Stimulated activated CD8-positive, alpha-beta memory T cell treated with anti-CD3 and anti-CD28 coated beads, Interleukin-15, amount 100 ng/mL, for 24 hours (primary cell): Measurements from ENCODE around the gene SLC41A1.

Source experiments
- DNase-seq: peaks from one replicate; pipeline ENCODE4 v3.0.0-alpha.2; 2020; ENCODE audit warnings: low read depth

The SLC41A1 gene

DNA sequence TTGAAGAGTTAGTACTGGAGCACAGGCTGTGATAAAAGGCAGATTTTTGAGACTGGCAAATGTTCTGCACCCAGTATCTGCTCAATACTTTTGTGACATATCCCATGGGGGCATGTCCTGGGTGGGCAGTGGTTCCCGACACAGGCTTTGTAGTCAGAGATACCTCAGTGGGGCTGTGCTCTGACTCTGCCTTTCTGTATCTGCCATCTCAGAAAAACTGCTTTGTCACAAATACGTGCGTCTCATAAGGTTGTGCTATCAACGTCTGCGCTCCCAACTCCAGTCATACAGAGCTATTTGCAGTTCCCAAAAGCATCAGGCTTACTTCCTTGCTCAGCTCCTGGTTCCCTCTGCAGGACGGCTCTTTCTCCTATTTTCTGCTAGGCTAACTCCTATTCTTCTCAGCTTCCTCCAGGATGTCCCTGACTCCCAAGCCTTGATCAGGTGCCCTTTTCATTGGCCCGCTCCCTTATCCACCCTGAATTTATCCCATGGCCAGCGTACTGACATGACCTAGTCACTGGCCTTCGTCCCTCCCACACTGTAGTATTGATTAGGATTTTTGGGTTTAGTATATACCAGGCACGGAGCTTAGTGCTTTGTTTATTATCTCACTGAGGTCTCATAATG is 25.6 kb downstream of the SLC41A1 start:
- DNase-seq = no peak

DNA sequence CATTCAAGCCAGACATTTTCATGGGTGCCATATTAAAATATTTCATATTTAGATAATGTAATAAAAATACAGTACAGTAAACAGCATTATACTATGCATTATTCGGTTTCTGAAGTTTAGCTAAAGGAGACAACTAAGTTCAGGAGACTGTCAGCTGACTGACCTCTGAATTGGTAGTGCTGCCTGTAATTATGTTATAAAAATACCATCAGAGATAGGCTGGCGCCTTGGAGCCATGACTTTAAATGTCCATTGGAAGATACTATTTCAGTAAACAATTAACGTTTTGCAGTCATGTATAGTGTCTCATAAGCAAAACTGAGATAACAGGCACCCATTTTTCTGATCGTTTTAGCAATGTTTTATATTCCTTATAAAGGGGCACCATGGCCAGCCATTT is 26.4 kb downstream of the SLC41A1 start:
- no peak for DNase-seq

DNA sequence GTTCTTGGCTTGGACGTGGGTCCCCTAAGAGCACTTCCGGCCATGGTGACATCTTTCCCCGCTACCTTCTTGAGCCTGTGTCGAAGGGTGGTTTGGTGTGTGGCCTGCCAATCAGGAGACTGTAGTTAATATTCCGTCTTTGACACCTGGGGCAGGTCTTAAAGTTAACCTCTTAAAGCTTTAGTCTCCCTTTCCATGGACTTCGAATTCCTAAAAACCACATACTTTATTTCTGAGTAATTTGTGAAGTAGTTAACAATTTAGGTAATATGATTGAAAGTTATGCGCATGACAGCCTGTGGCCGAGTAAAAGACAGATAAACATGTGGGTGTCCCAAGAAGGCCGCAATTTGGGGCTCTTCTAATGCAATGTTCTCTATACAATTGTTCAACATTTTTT is 27.6 kb downstream of the SLC41A1 start:
- DNase-seq = no peak

DNA sequence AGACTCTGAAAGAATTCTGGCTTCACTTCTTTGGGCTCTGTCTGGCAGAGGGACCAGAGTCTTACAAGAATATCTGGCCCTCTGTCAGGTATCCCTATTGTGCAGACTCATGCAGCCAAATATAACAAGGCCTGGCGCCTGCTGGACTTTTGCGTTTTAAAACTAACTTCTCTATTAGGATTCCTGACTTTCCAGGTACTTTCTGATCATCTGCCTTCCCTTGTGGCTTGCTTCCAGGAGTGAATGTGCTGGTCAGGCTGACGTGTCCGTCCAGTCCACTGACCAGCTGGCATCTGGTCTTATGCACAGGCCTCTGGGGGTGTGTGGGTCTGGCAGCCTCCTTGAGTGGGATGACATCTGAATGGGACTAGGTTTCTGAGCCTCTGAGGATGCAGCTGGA is 29.1 kb downstream of the SLC41A1 start:
- no peak for DNase-seq

DNA sequence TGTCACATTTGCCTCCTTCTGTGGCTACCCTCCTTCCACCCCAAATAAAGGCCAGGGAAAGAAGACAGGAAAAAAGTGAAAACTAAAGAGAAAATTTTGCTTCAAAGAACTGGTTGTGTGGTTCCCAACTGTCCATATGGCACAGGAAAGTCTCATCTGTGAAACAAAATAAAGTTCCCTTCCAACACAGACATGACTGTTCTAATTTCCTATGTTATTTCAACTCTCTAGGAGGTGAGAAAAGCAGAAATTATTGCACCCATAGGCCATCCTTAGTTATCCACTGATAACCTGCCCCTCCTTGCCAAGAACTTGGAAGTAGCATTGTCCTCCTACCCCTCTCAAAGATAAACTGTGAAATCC is 29.6 kb downstream of the SLC41A1 start:
- no peak for DNase-seq

DNA sequence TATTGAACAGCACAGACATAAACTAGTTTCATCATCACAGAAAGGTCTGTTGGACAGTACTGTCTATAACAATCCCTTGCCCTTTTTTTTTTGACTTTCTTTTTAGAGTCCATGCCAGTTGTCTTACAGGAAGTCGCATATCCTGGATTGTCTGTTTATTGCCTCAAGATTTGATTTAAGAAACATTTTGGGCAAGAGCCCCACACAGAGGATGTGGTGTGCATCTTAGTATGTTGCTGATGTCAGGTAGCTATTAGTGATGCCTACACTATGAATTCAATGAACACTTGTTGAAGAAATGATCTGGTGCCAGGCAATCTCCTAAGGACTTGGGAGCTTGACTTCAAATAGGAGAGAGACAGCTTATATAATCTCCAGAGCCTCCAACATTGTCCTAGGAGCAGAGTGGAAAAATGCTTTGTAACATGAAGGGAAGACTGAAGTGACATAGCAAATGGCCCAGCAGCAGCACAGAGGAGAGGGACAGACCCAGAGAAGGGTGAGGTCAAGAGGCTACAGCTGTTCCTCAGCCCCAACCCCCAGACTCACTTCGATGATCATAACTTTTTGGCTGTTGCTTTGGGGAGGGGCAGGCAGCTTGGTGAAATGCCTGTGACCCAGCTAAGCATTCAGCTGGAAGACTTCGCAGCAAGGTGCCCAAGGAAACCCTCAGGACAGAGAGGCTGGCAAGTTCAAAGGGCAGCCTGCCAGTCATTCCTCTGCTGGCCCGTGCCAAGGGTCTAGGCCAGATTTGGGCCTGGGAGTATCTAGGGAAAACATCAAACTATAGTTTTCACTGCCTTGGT is 30.2 kb downstream of the SLC41A1 start:
- DNase-seq = no peak

DNA sequence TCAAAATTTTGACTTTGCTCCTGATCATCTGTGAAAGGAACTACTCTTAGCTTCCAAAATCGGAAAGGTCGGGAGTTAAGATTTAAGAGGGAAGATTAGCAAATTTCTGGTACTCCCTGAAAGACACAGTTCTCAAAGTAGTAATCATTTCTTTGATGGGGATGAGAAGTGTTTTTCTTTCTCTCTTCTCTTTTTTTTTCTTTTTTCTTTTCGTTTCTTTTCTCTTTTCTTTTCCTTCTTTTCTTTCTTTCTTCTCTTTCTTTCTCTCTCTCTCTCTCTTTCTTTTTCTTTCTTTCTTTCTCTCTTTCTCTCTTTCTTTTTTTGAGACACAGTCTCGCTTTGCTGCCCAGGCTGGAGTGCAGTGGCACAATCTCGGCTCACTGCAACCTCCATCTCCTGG is 32.7 kb downstream of the SLC41A1 start:
- no peak for DNase-seq

DNA sequence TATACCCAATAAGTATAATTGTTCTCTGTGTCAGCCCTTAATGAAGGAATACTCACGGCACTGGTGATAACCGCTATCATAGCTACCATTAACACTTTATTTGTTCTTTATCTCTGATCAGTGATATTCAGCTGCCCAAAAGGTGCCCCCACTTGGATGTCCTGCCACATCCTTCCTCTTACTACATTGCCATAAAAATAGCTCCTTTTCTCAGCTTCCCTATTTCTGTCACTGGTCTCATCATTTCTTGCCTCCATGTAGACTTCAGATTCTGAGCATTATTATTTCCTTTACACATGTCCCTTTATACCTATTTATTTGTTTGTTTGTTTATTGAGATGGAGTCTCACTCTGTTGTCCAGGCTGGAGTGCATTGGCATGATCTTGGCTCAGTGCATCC is 35.0 kb downstream of the SLC41A1 start:
- no peak for DNase-seq

DNA sequence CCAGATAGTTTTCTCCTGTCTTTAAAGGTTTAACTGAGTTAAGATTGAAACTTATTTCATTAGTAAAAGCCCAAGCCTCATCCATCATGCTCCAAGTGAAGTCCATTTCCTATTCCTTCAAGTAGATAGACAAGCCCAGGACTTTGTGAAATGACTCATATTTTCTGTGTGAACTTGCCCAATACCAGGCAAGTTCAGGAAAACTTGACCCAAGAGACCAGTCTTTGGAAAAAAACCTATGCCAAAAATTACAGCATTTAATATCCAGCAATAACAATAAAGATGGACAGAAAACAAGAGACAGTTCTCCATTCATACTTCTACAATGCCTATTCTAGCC is 37.3 kb downstream of the SLC41A1 start:
- no peak for DNase-seq

DNA sequence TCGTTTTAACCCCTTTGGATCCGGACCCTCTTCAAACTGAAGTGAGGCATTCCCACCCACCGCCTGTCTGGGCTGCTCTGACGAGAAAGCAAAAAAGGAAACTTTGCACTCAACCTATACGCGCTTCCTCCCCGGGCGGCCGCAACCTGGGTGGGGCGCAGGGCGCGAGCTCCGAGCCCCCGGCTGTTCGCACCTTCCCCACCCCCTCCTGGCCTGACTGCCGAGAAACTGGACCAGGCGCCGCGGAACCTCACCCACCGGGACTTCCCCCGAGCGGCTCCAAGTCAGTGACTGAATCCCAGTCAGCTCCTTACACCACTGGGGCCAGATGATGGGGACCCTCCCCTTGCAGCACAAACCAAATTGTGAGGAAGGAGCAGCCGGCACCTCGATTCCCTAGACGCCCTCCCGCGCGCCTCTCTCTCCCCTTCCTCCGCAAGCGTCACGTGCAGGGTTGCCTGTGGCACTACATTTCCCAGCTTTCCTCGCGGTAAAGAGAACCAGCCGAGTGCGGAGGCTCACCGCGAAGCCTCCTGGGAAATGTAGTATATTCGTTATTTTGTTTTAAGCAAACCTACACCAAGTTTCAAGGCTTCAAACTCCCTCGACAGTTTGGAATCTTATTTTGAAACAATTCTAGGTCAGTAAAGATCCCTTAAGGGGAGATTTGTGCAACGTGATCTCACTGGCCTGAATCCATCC is 37.8 kb downstream of the SLC41A1 start, which contains the start of gene RAB29:
Gene RAB29 (minus strand): TSS at position 468 of the 702 bp plus-strand sequence. CDS start 526 bp downstream, outside the sequence.
- peak; percentile 56 for DNase-seq

DNA sequence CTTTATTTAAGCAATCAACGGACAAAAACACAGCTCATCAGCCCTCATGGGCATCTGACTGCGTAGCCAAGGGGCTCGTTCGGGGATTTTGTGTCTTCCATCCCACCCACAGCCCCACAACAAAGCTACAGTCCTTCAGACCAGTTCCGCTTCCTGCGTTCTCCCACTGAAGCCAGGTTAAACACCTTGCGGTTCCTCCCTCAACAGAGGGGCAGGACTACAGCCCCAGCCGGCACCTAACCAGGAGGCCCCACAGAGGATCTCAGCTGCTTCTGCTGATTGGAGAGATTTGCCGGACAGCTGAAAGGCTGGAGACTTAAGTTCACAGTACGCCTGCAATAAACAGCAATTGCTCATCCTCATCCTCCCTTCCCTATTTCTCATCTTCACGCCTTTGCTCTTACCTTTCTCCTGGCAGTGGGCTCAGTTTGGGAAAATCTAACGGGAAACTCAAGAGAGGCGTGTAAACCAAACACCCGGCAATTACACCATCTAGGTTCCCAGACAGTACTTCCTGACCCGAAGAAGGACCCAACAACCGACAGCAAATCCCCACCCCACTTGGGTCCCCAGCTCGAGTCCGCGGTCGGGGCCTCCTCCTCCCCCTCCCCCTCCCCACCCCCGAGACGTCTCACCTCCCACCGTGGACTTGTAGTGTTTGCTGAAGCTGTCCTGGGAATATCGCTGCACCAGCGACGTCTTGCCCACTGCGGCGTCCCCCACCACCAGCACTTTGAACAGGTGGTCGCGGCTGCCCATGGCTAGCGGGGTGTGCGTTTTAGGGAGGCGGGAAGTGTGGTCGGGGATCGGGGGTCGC is 38.6 kb downstream of the SLC41A1 start:
- DNase-seq = no peak

DNA sequence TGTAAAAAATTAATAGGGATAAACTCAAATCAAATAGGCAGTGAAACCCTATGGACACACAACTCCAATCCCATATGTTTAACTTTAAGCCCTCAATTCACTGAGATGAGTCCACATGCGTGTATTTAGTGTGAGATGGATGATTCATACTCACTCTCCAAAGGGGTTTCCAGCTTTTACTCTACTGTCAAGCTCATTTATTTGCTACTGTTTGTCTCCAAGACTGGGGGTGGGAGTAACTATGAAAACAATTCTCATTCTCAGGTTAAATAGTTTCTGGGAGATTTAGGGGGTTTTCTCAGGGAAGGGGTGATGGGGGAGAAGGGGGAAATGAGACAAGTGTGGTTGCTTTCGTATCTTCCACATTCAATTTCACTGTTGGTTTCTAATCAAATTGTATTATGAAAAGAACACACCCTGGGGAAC is 40.4 kb downstream of the SLC41A1 start:
- no peak for DNase-seq

DNA sequence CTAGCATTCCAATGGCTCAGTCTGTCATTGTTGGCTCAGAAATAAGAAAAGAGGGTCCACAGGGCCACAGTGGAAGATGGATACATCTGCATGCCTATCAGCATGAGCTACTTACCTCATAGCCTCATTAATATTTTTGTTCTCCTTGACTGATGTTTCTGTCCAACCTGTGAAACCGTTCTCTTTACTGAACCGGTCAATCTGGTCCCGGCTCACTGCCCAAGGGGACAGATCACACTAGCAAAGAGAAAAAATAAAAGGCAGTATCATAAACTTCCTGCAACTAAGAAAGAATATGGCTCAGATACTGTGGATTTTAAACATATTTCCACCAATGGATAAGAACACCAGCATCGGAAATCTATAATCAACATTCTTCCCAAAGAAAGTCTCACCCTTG is 42.4 kb downstream of the SLC41A1 start:
- no peak for DNase-seq

DNA sequence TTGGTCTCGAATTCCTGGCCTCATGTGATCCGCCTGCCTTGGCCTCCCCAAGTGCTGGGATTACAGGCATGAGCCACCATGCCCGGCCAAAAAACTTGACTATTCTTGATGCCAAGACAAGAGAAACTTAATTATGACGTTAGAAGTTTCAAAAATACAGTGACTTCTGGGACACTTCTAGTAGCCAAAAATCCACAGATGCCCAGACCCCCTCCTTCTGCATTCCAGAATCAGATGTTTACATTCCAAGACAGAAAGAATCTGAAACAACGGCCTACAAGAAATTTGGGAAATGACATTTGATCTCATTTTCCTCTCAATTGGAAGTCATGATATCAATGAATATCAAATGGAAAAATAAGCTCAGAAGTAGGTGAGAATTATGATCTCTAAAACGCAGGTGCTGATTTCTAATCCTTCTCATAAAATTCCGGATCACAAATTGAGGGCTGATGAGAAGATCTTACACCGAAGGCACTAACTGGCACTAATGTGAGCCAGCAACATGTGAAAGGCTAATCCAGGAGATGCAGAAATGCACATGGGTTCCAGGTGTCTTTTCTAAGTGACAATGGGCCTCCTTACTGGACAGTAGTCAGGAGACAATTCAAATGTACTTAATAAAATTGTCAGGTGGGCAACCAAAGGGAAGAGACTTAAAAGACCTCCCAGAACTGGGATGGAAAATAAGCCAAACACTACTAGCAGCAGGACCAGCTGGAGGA is 43.2 kb downstream of the SLC41A1 start:
- DNase-seq = no peak

DNA sequence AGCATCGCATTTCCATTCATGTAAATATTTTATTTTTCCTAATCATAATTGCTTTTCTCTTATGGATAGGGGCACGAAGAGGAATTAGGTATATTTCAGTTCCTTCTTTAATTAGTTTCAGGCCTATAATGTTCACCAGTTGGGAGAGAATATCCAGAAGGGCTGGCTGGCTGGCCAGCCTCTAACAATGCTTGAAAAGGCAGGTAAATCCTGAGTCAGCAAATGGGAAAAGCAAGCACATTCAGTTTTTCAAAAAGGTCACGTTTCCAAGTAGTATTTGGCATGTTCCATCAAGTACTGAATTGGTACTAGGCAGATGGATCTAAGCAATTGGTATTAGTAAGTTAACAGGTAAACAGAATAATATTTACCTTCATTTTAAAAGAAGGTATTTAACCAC is 45.8 kb downstream of the SLC41A1 start:
- DNase-seq = no peak

DNA sequence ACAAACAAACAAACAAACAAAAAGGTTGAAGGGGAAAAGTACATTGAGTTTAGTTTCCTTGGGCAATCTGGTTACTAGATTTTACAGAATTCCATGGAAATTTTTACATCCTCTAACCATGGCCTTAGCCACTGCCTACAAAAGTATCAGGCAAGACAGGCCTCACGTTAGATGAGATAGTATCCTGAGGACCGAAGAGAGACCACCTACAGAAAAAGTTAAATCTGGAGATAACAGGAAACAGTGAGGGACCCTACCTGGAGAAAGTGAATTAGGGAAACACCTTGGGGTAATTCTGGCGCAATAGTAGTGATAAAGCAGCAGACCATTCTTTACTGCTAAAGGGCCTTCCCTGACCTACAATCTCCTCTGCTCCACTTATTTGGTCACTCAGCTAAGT is 46.4 kb downstream of the SLC41A1 start:
- DNase-seq = no peak

DNA sequence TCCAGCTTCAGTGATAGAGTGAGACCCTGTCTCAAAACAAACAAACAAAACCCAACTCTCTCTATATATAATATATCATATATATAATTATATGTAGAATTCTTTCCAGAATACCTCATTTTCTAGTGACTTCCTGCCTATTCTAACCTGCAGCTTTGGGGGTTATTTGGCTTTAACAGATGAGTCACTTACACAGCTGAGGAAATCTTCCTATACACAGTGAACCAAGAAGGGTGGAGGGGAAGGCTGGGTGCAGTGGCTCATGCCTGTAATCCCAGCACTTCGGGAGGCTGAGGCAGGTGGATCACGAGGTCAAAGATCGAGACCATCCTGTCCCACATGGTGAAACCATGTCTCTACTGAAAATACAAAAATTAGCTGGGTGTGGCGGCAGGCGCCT is 47.0 kb downstream of the SLC41A1 start:
- no peak for DNase-seq

DNA sequence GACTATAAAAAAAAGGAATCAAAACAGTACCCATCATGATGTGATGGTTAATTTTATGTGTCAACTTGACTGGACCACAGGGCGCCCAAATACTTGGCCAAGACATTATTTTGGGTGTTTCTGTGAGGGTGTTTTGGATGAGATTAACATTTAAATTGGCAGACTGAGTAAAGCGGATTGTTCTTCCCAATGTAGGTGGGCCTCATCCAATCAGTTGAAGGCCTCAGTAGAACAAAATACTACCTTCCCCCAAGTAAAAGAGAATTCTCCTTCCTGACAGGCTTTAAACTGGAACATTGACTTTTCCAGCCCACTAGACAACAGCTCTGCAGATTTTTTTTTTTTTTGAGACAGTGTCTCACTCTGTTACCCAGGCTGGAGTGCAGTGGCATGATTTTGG is 48.4 kb downstream of the SLC41A1 start:
- no peak for DNase-seq

DNA sequence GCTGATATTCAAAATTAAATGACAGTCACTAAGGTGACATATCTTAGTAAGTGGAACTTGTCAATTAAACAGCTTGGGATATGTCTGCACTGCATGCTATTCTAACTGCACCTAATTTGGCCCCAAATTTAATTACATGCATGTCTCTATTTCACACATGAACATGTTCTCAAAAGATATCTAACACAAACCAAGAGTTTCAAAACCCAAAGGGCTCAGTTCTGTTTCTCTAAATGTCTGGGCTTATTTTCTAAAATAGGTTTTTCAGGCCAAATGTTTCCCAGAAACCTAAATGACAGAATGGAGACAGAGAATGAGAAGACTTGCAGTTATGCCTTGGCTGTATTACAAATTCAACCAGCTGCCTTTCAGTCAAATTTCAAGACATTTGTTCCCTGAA is 49.0 kb downstream of the SLC41A1 start:
- no peak for DNase-seq

DNA sequence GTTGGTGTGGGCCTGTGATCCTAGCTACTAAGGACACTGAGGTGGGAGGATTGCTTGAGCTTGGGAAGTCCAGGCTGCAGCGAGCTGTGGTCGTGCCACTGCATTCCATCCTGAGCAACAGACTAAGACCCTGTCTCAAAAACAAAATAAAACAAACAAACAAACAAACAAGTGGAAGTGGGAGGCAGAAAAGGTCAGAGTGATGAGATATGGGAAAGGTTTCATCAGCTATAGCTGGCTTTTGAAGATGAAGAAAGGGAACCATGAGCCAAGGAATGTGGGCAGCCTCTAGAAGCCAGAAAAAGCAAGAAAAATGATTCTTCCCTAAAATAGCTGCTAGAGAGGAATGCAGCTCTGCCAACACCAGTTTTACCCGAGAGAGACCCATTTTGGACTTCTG is 52.4 kb downstream of the SLC41A1 start:
- DNase-seq = no peak

DNA sequence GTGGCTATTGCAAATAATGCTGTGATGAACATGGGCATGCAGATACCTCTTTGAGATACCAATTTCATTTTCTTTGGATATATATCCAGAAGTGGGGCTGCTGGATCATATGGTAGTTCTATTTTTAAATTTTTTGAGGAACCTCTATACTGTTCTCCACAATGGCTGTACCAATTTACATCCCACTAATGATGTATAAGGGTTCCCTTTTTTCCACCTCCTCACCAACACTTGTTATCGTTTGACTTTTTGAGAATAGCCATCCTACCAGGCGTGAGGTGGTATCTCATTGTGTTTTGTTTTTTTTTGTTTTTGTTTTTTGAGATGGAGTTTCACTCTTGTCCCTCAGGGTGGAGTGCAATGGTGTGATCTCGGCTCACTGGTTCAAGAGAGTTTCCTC is 56.4 kb downstream of the SLC41A1 start:
- no peak for DNase-seq

DNA sequence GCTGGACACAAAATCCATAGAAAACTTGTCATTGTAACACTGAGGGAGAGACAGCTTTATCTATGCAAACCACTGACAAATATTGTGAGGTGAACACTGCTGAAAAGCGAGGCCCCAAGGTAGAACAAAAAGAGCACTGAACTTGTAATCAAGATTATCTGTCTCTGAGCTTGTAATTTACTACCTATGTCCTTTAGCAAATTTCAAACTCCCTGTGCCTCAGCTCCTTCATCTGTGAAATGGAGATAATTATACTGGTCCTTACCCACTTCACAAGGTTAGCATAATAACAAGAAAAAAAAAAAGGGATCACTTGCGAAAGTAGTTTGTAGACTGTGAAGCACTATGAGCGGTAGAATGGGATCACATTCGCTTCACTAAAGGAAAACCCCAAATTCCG is 58.1 kb downstream of the SLC41A1 start:
- no peak for DNase-seq
